T-helper 1 cell treated with Interleukin-12 subunit alpha and Interleukin-12 subunit beta and Interleukin-4 antibody, amounts not matched to agents 30 μg/mL and 1 μg/mL, for 36 hours (primary cell): ENCODE measurements around the gene ZNF546.
"Not testable (repeated sequence)": the region's sequence is repeated elsewhere in the genome, so short reads cannot be mapped to it uniquely, and the experiment has no call there.

Source experiments
- H3K27ac Mint-ChIP-seq: one replicate; pipeline ENCODE4 v1.8.0; 2021; ENCODE audit warnings: mild to moderate bottlenecking, mixed read lengths
- H3K27me3 Mint-ChIP-seq: one replicate; pipeline ENCODE4 v1.8.0; 2021; ENCODE audit warnings: low read depth, mixed read lengths
- H3K36me3 Mint-ChIP-seq: one replicate; pipeline ENCODE4 v1.8.0; 2021; ENCODE audit warnings: low read depth, mixed read lengths
- H3K4me1 Mint-ChIP-seq: one replicate; pipeline ENCODE4 v1.8.0; 2021; ENCODE audit warnings: low read depth, mixed read lengths
- H3K4me3 Mint-ChIP-seq: one replicate; pipeline ENCODE4 v1.8.0; 2021; ENCODE audit warnings: mild to moderate bottlenecking, moderate library complexity, mixed read lengths
- H3K9me3 Mint-ChIP-seq: one replicate; pipeline ENCODE4 v1.8.0; 2021; ENCODE audit warnings: mixed read lengths

The ZNF546 gene

GRCh38 chr19:39998501-39998900 is 1.6 kb downstream of the ZNF546 start:
- Mint-ChIP-seq H3K36me3 (peaks cover 20% of the 10 kb centered on the region), H3K27ac (no peak overlapping the region), H3K4me3 (peak overlapping the region; percentile 97), H3K4me1 (peaks cover 25% of the 10 kb centered on the region), H3K27me3 (no peaks in the 10 kb centered on the region), H3K9me3 (peaks cover 11% of the 10 kb centered on the region)

- H3K36me3 Mint-ChIP-seq, result peaks cover 46% of the 10 kb centered on the region
- H3K9me3 Mint-ChIP-seq, result peaks cover 12% of the 10 kb centered on the region
- peaks cover 6% of the 10 kb centered on the region for H3K4me1 Mint-ChIP-seq
- no peak overlapping the region for H3K27ac Mint-ChIP-seq
- H3K4me3 Mint-ChIP-seq, result no peak overlapping the region
- H3K27me3 Mint-ChIP-seq, result no peaks in the 10 kb centered on the region
Measured at GRCh38 chr19:40005691-40006272, 8.9 kb downstream of the ZNF546 start.

- H3K27ac Mint-ChIP-seq, result no peak overlapping the region
- peaks cover 6% of the 10 kb centered on the region for H3K4me1 Mint-ChIP-seq
- peaks cover 12% of the 10 kb centered on the region for H3K9me3 Mint-ChIP-seq
- no peak overlapping the region for H3K4me3 Mint-ChIP-seq
- no peaks in the 10 kb centered on the region for H3K27me3 Mint-ChIP-seq
- peaks cover 49% of the 10 kb centered on the region for H3K36me3 Mint-ChIP-seq
Measured at GRCh38 chr19:40006273-40006691, 9.4 kb downstream of the ZNF546 start.

- no peak overlapping the region for H3K27ac Mint-ChIP-seq
- H3K9me3 Mint-ChIP-seq, result peaks cover 40% of the 10 kb centered on the region
- peaks cover 6% of the 10 kb centered on the region for H3K4me1 Mint-ChIP-seq
- H3K36me3 Mint-ChIP-seq, result peaks cover 76% of the 10 kb centered on the region
- no peak overlapping the region for H3K4me3 Mint-ChIP-seq
- H3K27me3 Mint-ChIP-seq, result no peaks in the 10 kb centered on the region
Measured at GRCh38 chr19:40009674-40010073, 12.8 kb downstream of the ZNF546 start.

GRCh38 chr19:40013991-40014390 is 17.1 kb downstream of the ZNF546 start:
- peaks cover 68% of the 10 kb centered on the region for H3K9me3 Mint-ChIP-seq
- no peak overlapping the region for H3K4me3 Mint-ChIP-seq
- no peaks in the 10 kb centered on the region for H3K4me1 Mint-ChIP-seq
- no peak overlapping the region for H3K27ac Mint-ChIP-seq
- no peaks in the 10 kb centered on the region for H3K27me3 Mint-ChIP-seq
- peaks cover 55% of the 10 kb centered on the region for H3K36me3 Mint-ChIP-seq

- Mint-ChIP-seq H3K36me3 (peaks cover 5% of the 10 kb centered on the region), H3K9me3 (peaks cover 82% of the 10 kb centered on the region), H3K27me3 (no peaks in the 10 kb centered on the region), H3K27ac (no peak overlapping the region), H3K4me3 (no peak overlapping the region), H3K4me1 (no peaks in the 10 kb centered on the region)
Measured at GRCh38 chr19:40023969-40024368, 27.1 kb downstream of the ZNF546 start.

- peaks cover 9% of the 10 kb centered on the region for H3K36me3 Mint-ChIP-seq
- H3K27me3 Mint-ChIP-seq, result no peaks in the 10 kb centered on the region
- no peak overlapping the region for H3K4me3 Mint-ChIP-seq
- H3K27ac Mint-ChIP-seq, result no peak overlapping the region
- no peaks in the 10 kb centered on the region for H3K4me1 Mint-ChIP-seq
- peaks cover 79% of the 10 kb centered on the region for H3K9me3 Mint-ChIP-seq
Measured at GRCh38 chr19:40025938-40026596, 29.2 kb downstream of the ZNF546 start.

- no peaks in the 10 kb centered on the region for H3K27me3 Mint-ChIP-seq
- H3K4me1 Mint-ChIP-seq, result no peaks in the 10 kb centered on the region
- H3K36me3 Mint-ChIP-seq, result peaks cover 10% of the 10 kb centered on the region
- H3K27ac Mint-ChIP-seq, result no peak overlapping the region
- peaks cover 76% of the 10 kb centered on the region for H3K9me3 Mint-ChIP-seq
- no peak overlapping the region for H3K4me3 Mint-ChIP-seq
Measured at GRCh38 chr19:40026597-40026970, 29.7 kb downstream of the ZNF546 start.

GRCh38 chr19:40033989-40034560 is 37.2 kb downstream of the ZNF546 start:
- no peaks in the 10 kb centered on the region for H3K4me1 Mint-ChIP-seq
- no peaks in the 10 kb centered on the region for H3K27me3 Mint-ChIP-seq
- no peak overlapping the region for H3K27ac Mint-ChIP-seq
- H3K36me3 Mint-ChIP-seq, result peaks cover 38% of the 10 kb centered on the region
- H3K9me3 Mint-ChIP-seq, result peaks cover 77% of the 10 kb centered on the region
- H3K4me3 Mint-ChIP-seq, result no peak overlapping the region

GRCh38 chr19:40035996-40036395 is 39.1 kb downstream of the ZNF546 start:
- Mint-ChIP-seq H3K4me3 (no peak overlapping the region), H3K4me1 (no peaks in the 10 kb centered on the region), H3K27me3 (no peaks in the 10 kb centered on the region), H3K9me3 (peaks cover 68% of the 10 kb centered on the region), H3K36me3 (peaks cover 39% of the 10 kb centered on the region), H3K27ac (no peak overlapping the region)

- not testable (repeated sequence) for H3K27ac Mint-ChIP-seq, H3K4me3 Mint-ChIP-seq, H3K27me3 Mint-ChIP-seq, H3K4me1 Mint-ChIP-seq
- Mint-ChIP-seq H3K36me3 (peaks cover 40% of the 10 kb centered on the region), H3K9me3 (peaks cover 62% of the 10 kb centered on the region)
Measured at GRCh38 chr19:40038047-40038446, 41.2 kb downstream of the ZNF546 start.

GRCh38 chr19:40041718-40042117 is 44.9 kb downstream of the ZNF546 start:
- Mint-ChIP-seq H3K36me3 (peaks cover 48% of the 10 kb centered on the region), H3K9me3 (peaks cover 61% of the 10 kb centered on the region)
- not testable (repeated sequence) for H3K4me3 Mint-ChIP-seq, H3K27me3 Mint-ChIP-seq, H3K27ac Mint-ChIP-seq, H3K4me1 Mint-ChIP-seq

GRCh38 chr19:40053491-40053890 is 56.6 kb downstream of the ZNF546 start:
- H3K4me3 Mint-ChIP-seq, result peak overlapping the region; percentile 46
- H3K27ac Mint-ChIP-seq, result no peak overlapping the region
- H3K36me3 Mint-ChIP-seq, result peaks cover 46% of the 10 kb centered on the region
- H3K27me3 Mint-ChIP-seq, result peaks cover 4% of the 10 kb centered on the region
- peaks cover 35% of the 10 kb centered on the region for H3K4me1 Mint-ChIP-seq
- H3K9me3 Mint-ChIP-seq, result peaks cover 34% of the 10 kb centered on the region

- Mint-ChIP-seq H3K36me3 (peaks cover 45% of the 10 kb centered on the region), H3K4me3 (peak overlapping the region; percentile 99), H3K4me1 (peaks cover 35% of the 10 kb centered on the region), H3K27me3 (peaks cover 14% of the 10 kb centered on the region), H3K27ac (no peak overlapping the region), H3K9me3 (peaks cover 38% of the 10 kb centered on the region)
Measured at GRCh38 chr19:40054632-40055031, 57.8 kb downstream of the ZNF546 start.

- Mint-ChIP-seq H3K27ac (peak overlapping the region; percentile 99), H3K36me3 (peaks cover 45% of the 10 kb centered on the region), H3K4me1 (peaks cover 35% of the 10 kb centered on the region)
Measured at GRCh38 chr19:40055049-40055448, 58.2 kb downstream of the ZNF546 start.

More at GRCh38 chr19:40055049-40055448, 58.2 kb downstream of the ZNF546 start:
- Mint-ChIP-seq H3K27me3 (peaks cover 18% of the 10 kb centered on the region), H3K9me3 (peaks cover 42% of the 10 kb centered on the region), H3K4me3 (peak overlapping the region; percentile 99)
